ENCODE data around the gene ASH1L. TPM values are rescaled to one million over a fixed set of nuclear protein-coding genes. Genes with fewer than 3 reads are reported as not detected.
A peak's percentile ranks its signal among the peaks of the same experiment; 100 is the strongest.

The ASH1L gene
- total and polyA plus RNA-seq, 8 donors = 42.3 to 55.4 (median 49.9) TPM

- Histone ChIP-seq H3K27ac (no peak overlapping the region), H3K4me1 (peaks cover 0 to 48% of the 10 kb centered on the region in 2 donors)
- intact Hi-C loops (cut with DNase I) = no loop called here
These were observed 31.0 kb downstream of the ASH1L start for GRCh38 chr1:155531624-155532023.

GRCh38 chr1:155529929-155530328 lies 32.7 kb downstream of the ASH1L start:
- intact Hi-C loops (cut with DNase I) = no loop called here

More at GRCh38 chr1:155531624-155532023, 31.0 kb downstream of the ASH1L start:
- no peak for TF ChIP-seq CTCF (IDR thresholded peaks at IDR 0.05)
- peak in 2 of 4 donors; percentile 27 to 51 for DNase-seq
- ATAC-seq = no peak
- Histone ChIP-seq H3K27me3 (no peaks in the 10 kb centered on the region), H3K36me3 (no peaks in the 10 kb centered on the region), H3K9me3 (no peaks in the 10 kb centered on the region), H3K4me3 (no peak overlapping the region)

GRCh38 chr1:155529109-155529508 lies 33.5 kb downstream of the ASH1L start:
- no peaks in the 10 kb centered on the region for H3K27me3 ChIP-seq
- H3K4me1 ChIP-seq = peaks cover 0 to 38% of the 10 kb centered on the region in 2 donors
- H3K9me3 ChIP-seq = no peaks in the 10 kb centered on the region
- no peaks in the 10 kb centered on the region for H3K36me3 ChIP-seq
- TF ChIP-seq CTCF (IDR thresholded peaks at IDR 0.05) = no peak
- intact Hi-C loops (cut with DNase I) = no loop called here
- no peak for ATAC-seq
- no peak overlapping the region for H3K4me3 ChIP-seq
- H3K27ac ChIP-seq = no peak overlapping the region
- DNase-seq = no peak

More at GRCh38 chr1:155529929-155530328, 32.7 kb downstream of the ASH1L start:
- H3K27me3 ChIP-seq = no peaks in the 10 kb centered on the region
- TF ChIP-seq CTCF (IDR thresholded peaks at IDR 0.05) = no peak
- peaks cover 0 to 36% of the 10 kb centered on the region in 2 donors for H3K4me1 ChIP-seq
- no peak overlapping the region for H3K27ac ChIP-seq
- H3K4me3 ChIP-seq = no peak overlapping the region
- H3K9me3 ChIP-seq = no peaks in the 10 kb centered on the region
- DNase-seq = no peak
- no peak for ATAC-seq
- no peaks in the 10 kb centered on the region for H3K36me3 ChIP-seq

- Histone ChIP-seq H3K27ac (peak overlapping the region in 1 of 2 donors; percentile 8), H3K4me3 (no peak overlapping the region), H3K4me1 (peaks cover 0 to 42% of the 10 kb centered on the region in 2 donors), H3K27me3 (no peaks in the 10 kb centered on the region), H3K36me3 (no peaks in the 10 kb centered on the region), H3K9me3 (no peaks in the 10 kb centered on the region)
- no peak for TF ChIP-seq CTCF (IDR thresholded peaks at IDR 0.05)
- ATAC-seq = peak; percentile 53
- no peak for DNase-seq
- intact Hi-C loops (cut with DNase I) = no loop called here
These were observed 34.9 kb downstream of the ASH1L start for GRCh38 chr1:155527677-155528076.

GRCh38 chr1:155526356-155526755 lies 36.2 kb downstream of the ASH1L start:
- H3K36me3 ChIP-seq = no peaks in the 10 kb centered on the region
- DNase-seq (no peak), ATAC-seq (no peak)
- H3K4me3 ChIP-seq = no peak overlapping the region
- TF ChIP-seq CTCF (IDR thresholded peaks at IDR 0.05) = no peak
- H3K9me3 ChIP-seq = no peaks in the 10 kb centered on the region
- H3K27me3 ChIP-seq = no peaks in the 10 kb centered on the region
- no peak overlapping the region for H3K27ac ChIP-seq
- peaks cover 0 to 45% of the 10 kb centered on the region in 2 donors for H3K4me1 ChIP-seq
- intact Hi-C loops (cut with DNase I) = no loop called here
